Middle frontal gyrus (tissue), 1 donor: ENCODE data around the gene MYO6.
"Not testable (repeated sequence)": the region's sequence is repeated elsewhere in the genome, so short reads cannot be mapped to it uniquely, and the experiment has no call there.

Source experiments
- DNase-seq: peaks from one replicate; pipeline ENCODE4 v3.0.0-alpha.2; 2015; ENCODE audit warnings: low spot score; ENCODE audit errors: extremely low spot score

The MYO6 gene

DNA sequence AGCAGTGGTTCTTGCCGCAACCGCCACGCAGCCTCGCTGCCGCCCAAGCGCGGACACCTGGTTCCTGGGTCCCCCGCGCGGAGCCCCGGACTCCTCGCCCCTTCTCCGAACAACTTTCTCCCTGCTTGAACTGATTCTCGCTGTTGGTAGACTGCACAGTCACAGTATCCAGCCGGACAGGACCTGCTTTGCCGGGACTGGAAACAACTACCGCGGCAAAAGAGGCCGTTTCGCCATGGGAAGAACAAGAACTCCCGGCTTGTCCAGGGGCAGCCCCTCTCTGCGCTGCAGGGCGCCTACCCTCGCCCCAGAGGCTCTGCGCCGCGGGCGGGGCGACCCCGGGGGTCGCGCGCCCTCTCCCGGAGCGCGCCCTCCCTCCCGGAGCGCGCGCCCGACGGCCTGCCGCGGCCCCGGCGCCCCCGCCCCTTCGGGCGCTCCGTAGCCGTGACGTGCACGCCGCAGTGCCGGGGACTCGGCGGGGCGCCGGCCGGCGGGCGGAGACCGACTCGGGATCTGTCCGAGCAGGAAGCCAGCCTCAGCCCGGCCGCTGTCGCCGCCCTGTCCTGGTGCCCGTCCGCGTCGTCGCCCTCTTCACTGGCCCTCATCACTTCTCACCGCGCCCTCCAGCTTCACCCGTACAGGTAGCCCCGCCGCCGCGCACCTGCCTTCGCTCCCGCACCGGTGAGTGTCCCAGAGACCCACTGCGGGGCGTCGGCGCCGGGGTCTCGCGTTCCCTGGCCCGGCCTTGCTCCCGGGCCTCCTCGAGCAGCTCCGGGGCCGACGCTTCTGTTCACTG, at the start of gene MYO6:
MYO6 (plus strand) TSS at position 497 of the 796 bp plus-strand sequence. CDS start 68,309 bp downstream, outside the sequence.
- peak; percentile 55 for DNase-seq

GRCh38 chr6:75708334-75708733, 40.7 kb upstream of the MYO6 start:
- DNase-seq = not testable (repeated sequence)

GRCh38 chr6:75711173-75711572, 37.9 kb upstream of the MYO6 start:
- DNase-seq = no peak

GRCh38 chr6:75719133-75719532, 29.9 kb upstream of the MYO6 start:
- DNase-seq = no peak

DNA sequence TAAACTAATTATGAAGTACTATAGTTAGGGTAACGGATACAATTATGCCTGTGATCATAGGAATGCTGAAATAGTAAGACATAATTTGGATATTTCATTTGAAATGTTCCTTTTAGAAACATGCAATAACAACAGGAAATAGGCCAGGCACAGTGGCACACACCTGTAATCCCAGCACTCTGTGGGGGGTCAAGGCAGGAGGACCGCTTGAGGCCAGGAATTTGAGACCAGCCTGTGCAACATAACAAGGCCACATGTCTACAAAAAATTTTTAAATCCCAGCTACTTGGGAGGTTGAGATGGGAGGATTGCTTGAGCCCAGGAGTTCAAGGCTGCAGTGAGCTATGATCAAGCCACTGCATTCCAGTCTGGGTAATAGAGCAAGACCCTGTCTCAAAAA, 25.7 kb upstream of the MYO6 start:
- no peak for DNase-seq

DNA sequence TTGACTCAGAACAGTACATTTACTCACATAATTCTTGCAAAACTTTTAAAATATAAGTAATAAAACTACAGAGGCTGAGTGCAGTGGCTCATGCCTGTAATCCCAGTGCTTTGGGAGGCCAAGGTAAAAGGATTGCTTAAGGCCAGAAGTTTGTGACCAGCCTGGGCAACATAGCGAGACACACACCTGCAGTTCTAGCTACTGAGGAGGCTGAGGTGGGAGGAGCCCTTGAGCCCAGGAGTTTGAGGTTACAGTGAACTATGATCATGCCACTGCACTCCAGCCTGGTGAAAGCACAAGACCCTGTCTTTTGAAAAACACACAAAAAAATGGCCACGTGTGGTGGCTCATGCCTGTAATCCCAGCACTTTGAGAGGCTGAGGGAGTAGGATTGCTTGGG, 21.8 kb upstream of the MYO6 start:
- no peak for DNase-seq

DNA sequence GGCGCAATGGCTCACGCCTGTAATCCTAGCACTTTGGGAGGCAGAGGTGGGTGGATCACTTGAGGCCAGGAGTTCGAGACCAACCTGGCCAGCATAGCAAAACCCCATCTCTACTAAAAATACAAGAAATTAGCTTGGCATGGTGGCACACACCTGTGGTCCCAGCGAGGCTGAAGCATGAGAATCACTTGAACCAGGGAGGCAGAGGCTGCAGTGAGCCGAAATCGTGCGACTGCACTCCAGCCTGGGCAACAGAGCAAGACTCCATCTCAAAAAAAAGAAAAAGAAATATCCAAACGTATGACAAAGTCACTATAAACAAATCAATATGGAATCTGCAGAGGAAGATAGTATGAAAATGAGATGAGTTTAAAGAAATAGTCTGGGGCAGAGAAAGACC, 18.0 kb upstream of the MYO6 start:
- DNase-seq = not testable (repeated sequence)

GRCh38 chr6:75735491-75736186, 13.4 kb upstream of the MYO6 start:
- DNase-seq = no peak

GRCh38 chr6:75743971-75744370, 5.1 kb upstream of the MYO6 start:
- no peak for DNase-seq

DNA sequence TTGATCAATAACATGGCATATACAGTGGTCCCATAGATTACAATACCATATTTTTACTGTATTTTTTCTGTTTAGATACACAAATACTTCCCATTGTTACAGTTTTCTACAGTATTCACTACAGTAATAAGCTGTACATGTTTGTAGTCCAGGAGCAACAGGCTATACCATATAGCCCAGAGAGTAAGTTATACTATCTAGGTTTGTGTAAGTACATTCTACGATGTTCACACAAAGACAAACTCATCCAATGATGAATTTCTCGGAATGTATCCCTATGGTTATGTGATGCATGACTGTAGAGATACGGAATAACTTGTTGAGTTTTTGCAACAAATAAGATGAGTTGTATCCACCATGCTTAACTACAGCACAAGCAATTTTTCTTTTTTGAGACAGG, 3.6 kb upstream of the MYO6 start:
- DNase-seq = no peak

DNA sequence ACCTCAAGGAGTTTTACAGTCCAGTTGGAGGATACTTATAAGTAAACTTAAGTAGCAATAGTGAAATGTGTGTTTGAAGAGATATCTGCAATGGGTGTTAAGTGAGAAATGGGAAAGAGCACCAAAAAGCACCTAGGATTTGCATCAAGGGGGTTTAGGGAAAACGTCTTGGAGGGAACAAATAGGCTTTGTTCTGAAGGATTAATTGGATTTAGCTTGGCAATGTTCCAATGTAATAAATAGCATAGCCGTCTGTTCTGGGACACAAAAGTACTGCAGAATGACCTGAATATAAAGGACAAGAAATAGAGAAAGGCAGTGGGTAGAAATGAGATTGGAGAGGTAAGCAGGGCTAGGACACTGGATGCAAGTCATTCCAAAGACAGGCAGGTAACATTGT, 2.8 kb upstream of the MYO6 start:
- no peak for DNase-seq

- no peak for DNase-seq
Measured at GRCh38 chr6:75747152-75747992, 1.7 kb upstream of the MYO6 start.

GRCh38 chr6:75748003-75748742, 866 bp upstream of the MYO6 start:
- no peak for DNase-seq

- DNase-seq = no peak
Measured at GRCh38 chr6:75751443-75751842, 2.4 kb downstream of the MYO6 start.

- DNase-seq = no peak
Measured at GRCh38 chr6:75752365-75752764, 3.3 kb downstream of the MYO6 start.

DNA sequence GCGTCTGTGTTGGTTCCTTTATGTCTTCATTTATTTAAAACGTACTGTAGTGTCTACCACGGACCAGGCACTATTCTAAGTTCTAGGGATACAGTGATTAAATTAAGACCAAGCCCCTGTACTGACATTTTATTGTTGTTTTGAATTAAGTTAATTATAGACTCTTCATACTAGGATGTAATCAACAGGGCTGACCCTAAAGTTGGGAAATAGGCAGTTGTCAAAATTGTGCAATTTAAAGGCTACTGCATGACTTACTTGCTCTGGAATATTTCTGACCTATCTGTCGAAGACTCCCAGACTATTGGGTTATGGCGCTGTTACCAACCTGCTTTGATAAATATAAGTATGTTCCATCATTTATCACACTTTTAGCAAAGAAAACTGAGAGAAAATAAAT, 6.7 kb downstream of the MYO6 start:
- no peak for DNase-seq

DNA sequence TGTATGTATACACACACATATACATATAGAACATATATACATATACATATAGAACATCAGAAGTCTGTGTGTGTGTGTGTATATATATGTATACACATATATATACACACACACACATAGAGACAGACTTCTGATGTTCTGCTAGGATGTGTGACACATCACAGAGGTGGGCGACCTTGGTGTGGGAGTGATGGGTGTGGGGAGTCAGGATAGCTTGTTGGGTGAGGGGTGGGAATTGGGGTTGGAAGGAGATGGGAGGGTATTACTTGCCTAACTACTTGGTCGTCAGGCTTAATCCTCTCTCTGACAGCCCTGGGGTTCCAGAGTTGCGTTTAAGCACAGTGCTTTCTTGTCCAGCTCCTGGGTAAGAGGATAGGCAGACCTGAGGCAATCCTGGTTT, 8.3 kb downstream of the MYO6 start:
- no peak for DNase-seq

DNA sequence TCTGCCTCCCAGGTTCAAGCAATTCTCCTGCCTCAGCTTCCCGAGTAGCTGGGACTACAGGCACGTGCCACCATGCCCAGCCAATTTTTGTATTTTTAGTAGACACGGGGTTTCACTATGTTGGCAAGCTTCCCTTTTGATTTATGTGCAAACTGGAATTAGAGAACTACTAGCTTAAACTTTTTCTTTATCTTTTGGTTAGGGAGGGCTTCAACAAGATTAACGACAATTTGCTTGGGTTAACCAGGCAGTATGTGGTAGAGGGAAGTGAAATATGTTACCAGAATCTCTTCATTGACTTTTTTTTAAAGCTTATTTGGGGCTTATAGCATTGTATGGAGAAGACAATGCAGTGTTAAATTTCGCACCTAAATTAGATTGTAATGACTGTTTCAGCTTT, 9.0 kb downstream of the MYO6 start:
- DNase-seq = no peak

DNA sequence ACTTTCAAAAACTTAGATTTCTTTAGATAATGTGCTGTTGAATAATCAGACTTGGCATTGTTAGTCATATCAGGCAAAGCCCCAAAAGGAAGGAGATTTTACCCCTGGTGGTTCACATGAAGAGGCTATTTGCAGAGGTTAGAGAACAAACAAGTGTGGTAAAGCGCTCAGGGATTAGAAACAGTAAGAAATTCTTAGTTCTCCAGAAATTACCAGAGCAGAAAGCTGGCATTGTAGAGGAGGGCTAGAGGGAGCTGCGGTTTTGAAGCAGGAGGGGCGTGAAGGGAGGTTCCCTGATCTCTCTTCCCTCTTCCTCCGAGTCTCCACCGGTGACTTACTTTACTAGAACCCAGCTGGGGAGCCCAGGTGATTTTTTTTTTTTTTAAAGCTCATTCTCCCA, 10.2 kb downstream of the MYO6 start:
- DNase-seq = no peak

- DNase-seq = no peak
Measured at GRCh38 chr6:75760320-75760719, 11.3 kb downstream of the MYO6 start.

- DNase-seq = no peak
Measured at GRCh38 chr6:75761489-75761888, 12.4 kb downstream of the MYO6 start.
